D721Med (cell line): Measurements from ENCODE around the gene CDH11.

Experiments
- DNase-seq: peaks from one replicate; pipeline ENCODE4 v3.0.0; 2011; ENCODE audit warnings: low spot score; ENCODE audit not compliant: insufficient read length
- FAIRE-seq: peaks from 2 replicates; lab custom pipeline; 2011; peaks lifted over from hg19 to GRCh38; lab: Jason Lieb, UNC
- CTCF ChIP-seq: IDR thresholded peaks from 2 replicates; pipeline ENCODE4 v1.5.1; 2012; ENCODE audit warnings: mild to moderate bottlenecking, control low read depth; ENCODE audit not compliant: insufficient read depth; ENCODE audit errors: missing control alignments

Gene CDH11

GRCh38 chr16:65021852-65022595, 99.8 kb downstream of the CDH11 start:
- no peak for TF ChIP-seq CTCF
- DNase-seq (no peak), FAIRE-seq (no peak)

- FAIRE-seq (no peak), DNase-seq (no peak)
- no peak for TF ChIP-seq CTCF
Measured at GRCh38 chr16:65016754-65017153, 105.1 kb downstream of the CDH11 start.

- no peak for TF ChIP-seq CTCF
- FAIRE-seq (no peak), DNase-seq (no peak)
Measured at GRCh38 chr16:65015599-65015998, 106.3 kb downstream of the CDH11 start.

GRCh38 chr16:65012357-65012756, 109.5 kb downstream of the CDH11 start:
- TF ChIP-seq CTCF: no peak
- FAIRE-seq (no peak), DNase-seq (no peak)

GRCh38 chr16:65010125-65010524, 111.7 kb downstream of the CDH11 start:
- no peak for FAIRE-seq
- no peak for DNase-seq
- no peak for TF ChIP-seq CTCF

- FAIRE-seq (no peak), DNase-seq (no peak)
- no peak for TF ChIP-seq CTCF
Measured at GRCh38 chr16:65005696-65006095, 116.2 kb downstream of the CDH11 start.

GRCh38 chr16:65004570-65004969, 117.3 kb downstream of the CDH11 start:
- FAIRE-seq (no peak), DNase-seq (no peak)
- no peak for TF ChIP-seq CTCF
